GM12801 (cell line): ENCODE measurements around the gene PBLD.

Source experiments
- CTCF ChIP-seq: IDR thresholded peaks from one replicate; pipeline ENCODE4 v1.5.1; 2011; ENCODE audit warnings: control low read depth; ENCODE audit not compliant: insufficient read length; ENCODE audit errors: extremely low read depth

The PBLD gene

GRCh38 chr10:68239596-68240150, 93.1 kb downstream of the PBLD start:
- no peak for TF ChIP-seq CTCF

- no peak for TF ChIP-seq CTCF
Observed at GRCh38 chr10:68239069-68239468, 93.7 kb downstream of the PBLD start.

GRCh38 chr10:68238371-68238770, 94.4 kb downstream of the PBLD start:
- TF ChIP-seq CTCF, result no peak

GRCh38 chr10:68237173-68237572, 95.6 kb downstream of the PBLD start:
- no peak for TF ChIP-seq CTCF

- TF ChIP-seq CTCF, result no peak
Observed at GRCh38 chr10:68235581-68235980, 97.1 kb downstream of the PBLD start.

- no peak for TF ChIP-seq CTCF
Observed at GRCh38 chr10:68235111-68235510, 97.6 kb downstream of the PBLD start.

- TF ChIP-seq CTCF, result no peak
Observed at GRCh38 chr10:68233046-68233445, 99.7 kb downstream of the PBLD start.
